Gastroesophageal sphincter (tissue), 3 donors: Measurements from ENCODE around the gene HMG20B.

ENCODE experiments used
- CTCF ChIP-seq, 4 experiments: fragments of 200-600 bp in 2 of 4; fragments of 450-650 bp in 2 of 4; sonication (generic) in 1 of 4; IDR thresholded peaks; one replicate each; pipeline ENCODE4 v1.5.1; 2017 to 2019; ENCODE audit warnings: antibody characterized with exemption in 4 of 4, mild to moderate bottlenecking in 2 of 4, moderate library complexity in 2 of 4
- EP300 ChIP-seq: sonication (generic); formaldehyde crosslinking; IDR thresholded peaks from one replicate; pipeline ENCODE4 v1.6.1; 2017; ENCODE audit warnings: antibody characterized with exemption, mild to moderate bottlenecking
- POLR2A ChIP-seq, 2 donors: fragments of 450-650 bp; IDR thresholded peaks; one replicate each; pipeline ENCODE4 v1.6.1; 2017; ENCODE audit warnings: antibody characterized with exemption in 2 of 2, mild to moderate bottlenecking in 2 of 2, moderate library complexity in 1 of 2
- POLR2AphosphoS5 ChIP-seq: sonication (generic); formaldehyde crosslinking; IDR thresholded peaks from one replicate; pipeline ENCODE4 v1.6.1; 2017; ENCODE audit warnings: antibody characterized with exemption

- TF ChIP-seq POLR2AphosphoS5 (no peak), POLR2A (IDR thresholded peaks at IDR 0.05) (no peak), CTCF (IDR thresholded peaks at IDR 0.05) (no peak), EP300 (no peak)
These were observed 27.1 kb upstream of the HMG20B start for GRCh38 chr19:3545669-3546034.
